Testis (tissue), 3 donors: ENCODE measurements around the gene ADAMTSL2. TPM values are rescaled to one million over a fixed set of nuclear protein-coding genes. Genes with fewer than 3 reads are reported as not detected.
A peak's percentile ranks its signal among the peaks of the same experiment; 100 is the strongest.

Experiments used
- DNase-seq: peaks from one replicate; pipeline ENCODE4 v3.0.0-alpha.2; 2019
- H3K27ac ChIP-seq, 2 donors: fragments of 200-600 bp; sonication (generic); one replicate each; pipeline ENCODE4 v1.5.1; 2019
- H3K27me3 ChIP-seq: fragments of 200-600 bp; sonication (generic); one replicate; pipeline ENCODE4 v1.5.1; 2019
- H3K36me3 ChIP-seq: fragments of 200-600 bp; sonication (generic); one replicate; pipeline ENCODE4 v1.5.1; 2017; ENCODE audit warnings: low read depth; ENCODE audit errors: missing control alignments
- H3K4me1 ChIP-seq: fragments of 200-600 bp; sonication (generic); one replicate; pipeline ENCODE4 v1.5.1; 2019
- H3K4me3 ChIP-seq, 2 donors: fragments of 200-600 bp; sonication (generic); one replicate each; pipeline ENCODE4 v1.5.1; 2017 to 2019
- H3K9me3 ChIP-seq: fragments of 200-600 bp; sonication (generic); one replicate; pipeline ENCODE4 v1.5.1; 2017
- POLR2A ChIP-seq: fragments of 450-650 bp; IDR thresholded peaks from one replicate; pipeline ENCODE4 v1.6.1; 2017; ENCODE audit warnings: antibody characterized with exemption, mild to moderate bottlenecking, moderate library complexity
- WGBS, 2 donors: methylation state at CpG; one replicate each; pipeline ENCODE4 v1.1.5; 2018; 5-methylcytosine and 5-hydroxymethylcytosine counted together
- intact Hi-C: fragments of 100-400 bp; cut with DNase I; formaldehyde crosslinking; loops from one replicate; pipeline ENCODE4 v1.15.1; 2023; ENCODE audit warnings: low total_unique reads
- polyA plus RNA-seq: library from polyadenylated mRNA; stranded (reverse); fragments of 350-450 nt; fragmentation: Illumina TruSeq; extraction: RNeasy Lipid Tissue Mini Kit (QIAGEN cat#74804); gene quantifications from one replicate; pipeline ENCODE4 v1.2.3, GENCODE V29; 2014; ENCODE audit warnings: low read depth, low replicate concordance; ENCODE audit not compliant: insufficient read depth
- total RNA-seq, 2 donors: library from RNA; depleted of rRNA; stranded (reverse); fragments of >200 nt; gene quantifications; one replicate each; pipeline ENCODE4 v1.2.3, GENCODE V29; 2016
- TF ChIP-seq, protein P1 (sequence below), 3 experiments: fragments of 450-650 bp in 2 of 3; fragments of 200-600 bp in 1 of 3; sonication (generic) in 1 of 3; IDR thresholded peaks; one replicate each; pipeline ENCODE4 v1.5.1; 2016 to 2019; ENCODE audit warnings: antibody characterized with exemption in 3 of 3, mild to moderate bottlenecking in 2 of 3, moderate library complexity in 1 of 3

Gene ADAMTSL2
- total and polyA plus RNA-seq, 3 donors from 2014 or later, result 3.8 to 11.1 (median 9.4) TPM

DNA sequence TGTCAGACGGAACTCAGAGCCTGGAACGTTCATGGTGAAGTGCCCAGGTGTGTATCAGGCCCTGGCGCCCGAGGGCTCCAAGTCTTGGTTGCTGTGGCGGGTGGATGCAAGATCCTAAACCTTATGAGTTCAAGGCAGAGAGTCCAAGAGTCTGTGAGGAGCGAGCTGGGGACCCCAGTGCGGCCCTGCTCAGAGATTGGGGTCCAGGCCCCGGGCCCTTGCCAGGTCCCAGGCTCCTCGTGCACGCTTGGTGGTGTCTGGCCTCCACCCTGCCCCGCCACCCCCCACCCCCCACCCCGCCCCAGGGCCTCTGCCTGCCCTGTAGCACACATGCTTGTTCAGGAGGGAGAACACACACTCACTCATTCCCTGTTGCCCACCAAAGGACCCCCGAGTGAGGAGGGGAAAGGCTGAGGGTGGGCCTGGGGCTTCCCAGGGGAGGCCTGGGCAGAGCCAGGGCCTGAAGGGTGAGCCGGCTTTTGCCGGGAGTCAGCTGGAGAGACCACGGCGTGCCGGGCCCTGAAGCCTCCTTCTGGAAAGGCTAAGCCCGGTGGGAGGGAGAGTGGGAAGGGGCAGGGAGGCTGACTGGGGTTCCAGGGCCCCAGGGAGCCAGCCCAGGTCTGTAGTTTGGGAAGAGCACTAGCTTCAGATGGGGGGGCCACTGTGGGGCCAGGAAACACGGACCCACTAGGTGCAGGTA is 37.5 kb downstream of the ADAMTSL2 start:
- peaks cover 14% of the 10 kb centered on the region for H3K4me1 ChIP-seq
- H3K27ac ChIP-seq, result no peak overlapping the region
- no peaks in the 10 kb centered on the region for H3K9me3 ChIP-seq
- H3K27me3 ChIP-seq, result no peaks in the 10 kb centered on the region
- intact Hi-C loops, result no loop called here
- H3K4me3 ChIP-seq, result no peak overlapping the region
- WGBS, 2 donors, result 68 to 90% methylated on average over 15 to 20 of the region's 20 CpGs
- TF ChIP-seq POLR2A, result no peak
- TF ChIP-seq, protein P1, sequence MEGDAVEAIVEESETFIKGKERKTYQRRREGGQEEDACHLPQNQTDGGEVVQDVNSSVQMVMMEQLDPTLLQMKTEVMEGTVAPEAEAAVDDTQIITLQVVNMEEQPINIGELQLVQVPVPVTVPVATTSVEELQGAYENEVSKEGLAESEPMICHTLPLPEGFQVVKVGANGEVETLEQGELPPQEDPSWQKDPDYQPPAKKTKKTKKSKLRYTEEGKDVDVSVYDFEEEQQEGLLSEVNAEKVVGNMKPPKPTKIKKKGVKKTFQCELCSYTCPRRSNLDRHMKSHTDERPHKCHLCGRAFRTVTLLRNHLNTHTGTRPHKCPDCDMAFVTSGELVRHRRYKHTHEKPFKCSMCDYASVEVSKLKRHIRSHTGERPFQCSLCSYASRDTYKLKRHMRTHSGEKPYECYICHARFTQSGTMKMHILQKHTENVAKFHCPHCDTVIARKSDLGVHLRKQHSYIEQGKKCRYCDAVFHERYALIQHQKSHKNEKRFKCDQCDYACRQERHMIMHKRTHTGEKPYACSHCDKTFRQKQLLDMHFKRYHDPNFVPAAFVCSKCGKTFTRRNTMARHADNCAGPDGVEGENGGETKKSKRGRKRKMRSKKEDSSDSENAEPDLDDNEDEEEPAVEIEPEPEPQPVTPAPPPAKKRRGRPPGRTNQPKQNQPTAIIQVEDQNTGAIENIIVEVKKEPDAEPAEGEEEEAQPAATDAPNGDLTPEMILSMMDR (IDR thresholded peaks at IDR 0.05), result no peak
- H3K36me3 ChIP-seq, result no peaks in the 10 kb centered on the region
- no peak for DNase-seq

DNA sequence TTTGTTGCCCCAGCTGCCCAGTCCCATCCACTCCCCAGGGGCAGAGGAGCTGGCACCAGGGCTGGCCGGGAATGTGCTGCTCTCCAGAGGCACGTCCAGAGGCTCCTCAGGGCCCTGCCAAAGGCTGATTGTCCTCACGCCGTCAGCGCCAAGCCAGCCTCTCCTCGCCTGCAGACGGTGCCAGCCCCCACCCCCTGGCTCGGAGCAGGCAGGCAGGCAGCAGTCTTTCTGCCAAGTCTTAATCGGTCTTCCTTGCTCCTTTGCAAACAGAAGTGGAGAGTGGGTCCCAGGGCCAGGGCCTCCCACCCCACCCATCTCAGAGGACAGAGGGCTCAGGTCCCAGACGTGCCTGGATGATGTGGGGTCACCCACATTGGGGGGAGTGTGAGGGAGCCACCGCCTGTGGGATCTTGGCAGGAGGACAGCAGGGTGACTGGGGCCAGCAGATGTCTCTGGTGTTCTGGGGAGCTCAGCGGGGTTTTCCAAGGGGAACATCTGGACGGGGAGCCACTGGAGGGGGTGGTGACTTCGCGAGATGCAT is 38.4 kb downstream of the ADAMTSL2 start:
- intact Hi-C loops, result no loop called here
- DNase-seq, result peak; percentile 37
- H3K27me3 ChIP-seq, result no peaks in the 10 kb centered on the region
- TF ChIP-seq, protein P1 (IDR thresholded peaks at IDR 0.05), result no peak
- TF ChIP-seq POLR2A, result no peak
- no peaks in the 10 kb centered on the region for H3K36me3 ChIP-seq
- 47 to 52% methylated on average over 12 to 15 of the region's 15 CpGs for WGBS, 2 donors
- peaks cover 19% of the 10 kb centered on the region for H3K4me1 ChIP-seq
- H3K9me3 ChIP-seq, result no peaks in the 10 kb centered on the region
- no peak overlapping the region for H3K27ac ChIP-seq
- no peak overlapping the region for H3K4me3 ChIP-seq

DNA sequence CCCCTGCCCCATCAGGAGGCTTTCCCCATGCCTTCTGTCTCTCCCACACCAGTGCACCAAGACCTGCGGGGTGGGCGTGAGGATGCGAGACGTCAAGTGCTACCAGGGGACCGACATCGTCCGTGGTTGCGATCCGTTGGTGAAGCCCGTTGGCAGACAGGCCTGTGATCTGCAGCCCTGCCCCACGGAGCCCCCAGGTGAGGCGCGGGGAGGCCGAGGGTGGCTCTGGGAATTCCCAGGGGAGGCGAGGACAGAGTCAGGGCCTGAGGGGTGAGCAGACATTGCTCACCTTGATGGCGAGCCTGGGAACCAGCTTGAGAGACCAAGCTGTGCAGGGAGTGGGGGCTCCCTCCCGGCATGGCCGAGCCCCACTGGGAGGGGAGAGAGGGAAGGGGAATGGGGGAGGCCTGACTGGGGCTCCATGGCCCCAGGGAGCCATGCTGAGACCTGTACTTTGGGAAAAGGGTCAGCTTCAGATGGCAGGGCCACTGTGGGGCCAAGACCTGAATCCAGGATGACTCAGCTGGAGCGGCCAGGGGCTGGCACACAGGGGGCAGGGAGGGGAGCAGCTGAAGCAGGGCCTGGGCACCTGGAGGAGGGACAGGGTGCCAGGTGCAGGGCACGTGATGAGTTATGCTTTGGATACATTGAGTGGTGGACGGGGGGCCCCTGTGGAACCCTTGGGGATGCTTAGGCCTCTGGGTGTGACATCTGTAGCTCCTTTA is 39.4 kb downstream of the ADAMTSL2 start:
- Histone ChIP-seq H3K4me1 (peaks cover 19% of the 10 kb centered on the region), H3K9me3 (no peaks in the 10 kb centered on the region), H3K27me3 (no peaks in the 10 kb centered on the region), H3K27ac (no peak overlapping the region), H3K4me3 (no peak overlapping the region), H3K36me3 (no peaks in the 10 kb centered on the region)
- TF ChIP-seq POLR2A, result no peak
- TF ChIP-seq, protein P1 (IDR thresholded peaks at IDR 0.05), result no peak
- no peak for DNase-seq
- WGBS, 2 donors, result 90 to 95% methylated on average over 21 of the region's 21 CpGs
- intact Hi-C loops, result no loop called here

DNA sequence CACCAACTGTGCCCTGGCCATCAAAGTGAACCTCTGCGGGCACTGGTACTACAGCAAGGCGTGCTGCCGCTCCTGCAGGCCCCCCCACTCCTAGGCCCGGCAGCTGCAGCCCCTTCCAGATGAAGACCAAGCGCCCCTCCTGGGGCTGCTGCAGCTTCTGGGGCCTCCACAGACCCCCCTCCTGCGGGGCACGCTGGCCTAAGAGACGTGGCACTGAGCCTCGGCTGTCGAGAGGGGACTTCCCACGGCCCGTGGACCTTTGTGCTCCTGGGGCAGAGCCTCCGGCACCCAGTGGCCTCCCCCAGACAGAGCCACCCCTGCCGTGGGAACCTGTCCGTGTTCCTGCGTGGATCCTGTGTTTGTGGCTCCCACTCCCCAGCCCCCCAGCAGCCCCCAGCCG is 40.3 kb downstream of the ADAMTSL2 start:
- Histone ChIP-seq H3K4me3 (no peak overlapping the region), H3K4me1 (peaks cover 19% of the 10 kb centered on the region), H3K27ac (no peak overlapping the region), H3K27me3 (no peaks in the 10 kb centered on the region), H3K36me3 (no peaks in the 10 kb centered on the region), H3K9me3 (no peaks in the 10 kb centered on the region)
- WGBS, 2 donors, result 89% methylated on average over 17 of the region's 17 CpGs; no CpG with 5 or more reads in 1 of the 2 donors
- no peak for TF ChIP-seq POLR2A
- TF ChIP-seq, protein P1 (IDR thresholded peaks at IDR 0.05), result no peak
- intact Hi-C loops, result no loop called here
- DNase-seq, result no peak
